NOMO-1 (cell line): Measurements from ENCODE around the gene MOSPD3.
"Not testable (repeated sequence)": the region's sequence is repeated elsewhere in the genome, so short reads cannot be mapped to it uniquely, and the experiment has no call there.

Source experiments
- DNase-seq, 2 experiments: peaks; one replicate each; lab custom pipeline; 2025; ENCODE audit not compliant: unreplicated experiment in 2 of 2; lab: John Stamatoyannopoulos, UW

MOSPD3 gene

GRCh38 chr7:100655908-100656674 is 43.8 kb downstream of the MOSPD3 start, which contains the start of gene ACTL6B:
TSS of gene ACTL6B (minus strand) at chr7:100656448. CDS start at chr7:100656354, 94 bp downstream.
- no peak for DNase-seq

GRCh38 chr7:100662194-100662776 is 49.9 kb downstream of the MOSPD3 start:
- DNase-seq, result not testable (repeated sequence)
